ENCODE results near the gene UGT1A4.

UGT1A4 gene

GRCh38 chr2:233811087-233811486 lies 92.6 kb downstream of the UGT1A4 start:
- DNase-seq (ENCODE audit: low read depth in 3 of 3) = no peak

GRCh38 chr2:233811732-233812131 lies 93.2 kb downstream of the UGT1A4 start:
- no peak for DNase-seq (ENCODE audit: low read depth in 3 of 3)

GRCh38 chr2:233813236-233814055 lies 94.9 kb downstream of the UGT1A4 start:
- no peak for DNase-seq (ENCODE audit: low read depth in 3 of 3)

- DNase-seq (ENCODE audit: low read depth in 3 of 3) = no peak
Measured at GRCh38 chr2:233814056-233814835, 95.7 kb downstream of the UGT1A4 start.

- no peak for DNase-seq (ENCODE audit: low read depth in 3 of 3)
Measured at GRCh38 chr2:233815861-233816260, 97.3 kb downstream of the UGT1A4 start.

- DNase-seq (ENCODE audit: low read depth in 3 of 3) = no peak
Measured at GRCh38 chr2:233816334-233816733, 97.8 kb downstream of the UGT1A4 start.

GRCh38 chr2:233816771-233817170 lies 98.2 kb downstream of the UGT1A4 start:
- no peak for DNase-seq (ENCODE audit: low read depth in 3 of 3)

- no peak for DNase-seq (ENCODE audit: low read depth in 3 of 3)
Measured at GRCh38 chr2:233817361-233817911, 98.9 kb downstream of the UGT1A4 start.

- DNase-seq (ENCODE audit: low read depth in 3 of 3) = no peak
Measured at GRCh38 chr2:233817995-233818638, 99.6 kb downstream of the UGT1A4 start.

- DNase-seq (ENCODE audit: low read depth in 3 of 3) = no peak
Measured at GRCh38 chr2:233818639-233819621, 100.4 kb downstream of the UGT1A4 start.

GRCh38 chr2:233819884-233820773 lies 101.6 kb downstream of the UGT1A4 start:
- no peak for DNase-seq (ENCODE audit: low read depth in 3 of 3)

GRCh38 chr2:233820774-233821105 lies 102.2 kb downstream of the UGT1A4 start:
- DNase-seq (ENCODE audit: low read depth in 3 of 3) = no peak

GRCh38 chr2:233821196-233821595 lies 102.7 kb downstream of the UGT1A4 start:
- DNase-seq (ENCODE audit: low read depth in 3 of 3) = no peak

- DNase-seq (ENCODE audit: low read depth in 3 of 3) = no peak
Measured at GRCh38 chr2:233821709-233822100, 103.2 kb downstream of the UGT1A4 start.

- DNase-seq (ENCODE audit: low read depth in 3 of 3) = no peak
Measured at GRCh38 chr2:233822101-233822771, 103.7 kb downstream of the UGT1A4 start.

Measured in stimulated activated CD4-positive, alpha-beta T cell treated with anti-CD3 and anti-CD28 coated beads, TNF-alpha, amount 100 ng/mL, for 24 hours (primary cell).